ENCODE results near the gene PET100. TPM values are rescaled to one million over a fixed set of nuclear protein-coding genes. Genes with fewer than 3 reads are reported as not detected.
A peak's percentile ranks its signal among the peaks of the same experiment; 100 is the strongest.

PET100 gene
- total and polyA plus RNA-seq, 2 experiments from 2014 or later, result 29.4 to 296 TPM

GRCh38 chr19:7652061-7652641 lies 22.6 kb downstream of the PET100 start:
- Histone ChIP-seq H3K9me2 (replicated peaks; ENCODE audit: insufficient read depth) (no peaks in the 10 kb centered on the region), H3K27me3 (no peaks in the 10 kb centered on the region), H3K4me1 (ENCODE audit: insufficient read depth) (no peaks in the 10 kb centered on the region), H3K36me3 (replicated peaks; ENCODE audit: insufficient read depth, low read depth) (no peaks in the 10 kb centered on the region), H2AFZ (peak overlapping the region; percentile 54), H4K20me1 (ENCODE audit: insufficient read depth, poor library complexity, severe bottlenecking) (no peaks in the 10 kb centered on the region), H3K27ac (peak overlapping the region; percentile 41), H3K9me3 (ENCODE audit: low read depth) (no peaks in the 10 kb centered on the region), H3K4me2 (peak overlapping the region; percentile 77), H3K4me3 (no peak overlapping the region), H3K79me2 (no peaks in the 10 kb centered on the region)
- 7% methylated on average over 28 of the region's 28 CpGs for WGBS (ENCODE audit: low lambda C conversion rate, missing lambda C conversion rate)
- TF ChIP-seq EZH2 (IDR thresholded peaks at IDR 0.05; ENCODE audit: borderline replicate concordance) (no peak), CTCF (IDR thresholded peaks at IDR 0.05; ENCODE audit: poor library complexity) (peak; percentile 95), EZH2phosphoT487 (IDR thresholded peaks at IDR 0.05; ENCODE audit: low read depth, severe bottlenecking, unreplicated experiment) (no peak)
- peak; percentile 87 for DNase-seq (ENCODE audit: low spot score)

- Histone ChIP-seq H3K9me2 (replicated peaks; ENCODE audit: insufficient read depth) (no peaks in the 10 kb centered on the region), H3K36me3 (replicated peaks; ENCODE audit: insufficient read depth, low read depth) (no peaks in the 10 kb centered on the region), H3K4me3 (no peak overlapping the region), H3K4me2 (no peak overlapping the region), H3K4me1 (ENCODE audit: insufficient read depth) (no peaks in the 10 kb centered on the region), H3K79me2 (no peaks in the 10 kb centered on the region), H4K20me1 (ENCODE audit: insufficient read depth, poor library complexity, severe bottlenecking) (no peaks in the 10 kb centered on the region), H3K9me3 (ENCODE audit: low read depth) (no peaks in the 10 kb centered on the region), H3K27me3 (no peaks in the 10 kb centered on the region), H2AFZ (no peak overlapping the region), H3K27ac (no peak overlapping the region)
- 67% methylated on average over 8 of the region's 8 CpGs for WGBS (ENCODE audit: low lambda C conversion rate, missing lambda C conversion rate)
- no peak for TF ChIP-seq EZH2phosphoT487 (IDR thresholded peaks at IDR 0.05; ENCODE audit: low read depth, severe bottlenecking, unreplicated experiment)
- no peak for TF ChIP-seq CTCF (IDR thresholded peaks at IDR 0.05; ENCODE audit: poor library complexity)
- TF ChIP-seq EZH2 (IDR thresholded peaks at IDR 0.05; ENCODE audit: borderline replicate concordance), result no peak
- DNase-seq (ENCODE audit: low spot score), result no peak
Measured at GRCh38 chr19:7654401-7654800, 24.8 kb downstream of the PET100 start.

- H4K20me1 ChIP-seq (ENCODE audit: insufficient read depth, poor library complexity, severe bottlenecking), result no peaks in the 10 kb centered on the region
- H3K9me2 ChIP-seq (replicated peaks; ENCODE audit: insufficient read depth), result no peaks in the 10 kb centered on the region
- no peak overlapping the region for H3K4me2 ChIP-seq
- DNase-seq (ENCODE audit: low spot score), result no peak
- H3K27ac ChIP-seq, result no peak overlapping the region
- TF ChIP-seq CTCF (IDR thresholded peaks at IDR 0.05; ENCODE audit: poor library complexity) (no peak), EZH2phosphoT487 (IDR thresholded peaks at IDR 0.05; ENCODE audit: low read depth, severe bottlenecking, unreplicated experiment) (no peak), EZH2 (IDR thresholded peaks at IDR 0.05; ENCODE audit: borderline replicate concordance) (no peak)
- no peaks in the 10 kb centered on the region for H3K79me2 ChIP-seq
- H3K4me1 ChIP-seq (ENCODE audit: insufficient read depth), result no peaks in the 10 kb centered on the region
- H3K4me3 ChIP-seq, result no peak overlapping the region
- no peaks in the 10 kb centered on the region for H3K36me3 ChIP-seq (replicated peaks; ENCODE audit: insufficient read depth, low read depth)
- 85% methylated on average over 8 of the region's 8 CpGs for WGBS (ENCODE audit: low lambda C conversion rate, missing lambda C conversion rate)
- H3K9me3 ChIP-seq (ENCODE audit: low read depth), result no peaks in the 10 kb centered on the region
- H3K27me3 ChIP-seq, result no peaks in the 10 kb centered on the region
- H2AFZ ChIP-seq, result no peak overlapping the region
Measured at GRCh38 chr19:7655581-7655980, 26.0 kb downstream of the PET100 start.
